ENCODE results near the gene SNX9.
A peak's percentile ranks its signal among the peaks of the same experiment; 100 is the strongest.

- TF ChIP-seq ATF3 (IDR thresholded peaks at IDR 0.05; ENCODE audit: insufficient read depth, low read depth, low read length) = no peak
- TF ChIP-seq CTCF (IDR thresholded peaks at IDR 0.05; ENCODE audit: control extremely low read depth in 1 of 3, insufficient read depth in 1 of 3, low read depth in 1 of 3, low read length in 3 of 3) = peak in 2 of 3 experiments; percentile 40 to 44; a peak in 3 of 4 replicates
- TF ChIP-seq RAD21 (IDR thresholded peaks at IDR 0.05 in 1 of 2, conservative IDR thresholded peaks at IDR 0.05 in 1 of 2; ENCODE audit: low read depth in 2 of 2, low read length in 2 of 2) = peak; percentile 13 to 21; a peak in 2 of 4 replicates
- TF ChIP-seq MAX (IDR thresholded peaks at IDR 0.05) = no peak; the same call in 1 of the 2 replicates
- TF ChIP-seq RFX5 (IDR thresholded peaks at IDR 0.05; ENCODE audit: borderline replicate concordance, low read depth, low read length) = no peak
- no peak for TF ChIP-seq YY1 (IDR thresholded peaks at IDR 0.05; ENCODE audit: low read depth, low read length)
- no peak for TF ChIP-seq POLR2AphosphoS5 (IDR thresholded peaks at IDR 0.05; ENCODE audit: low read depth, low read length)
- TF ChIP-seq POLR2A (IDR thresholded peaks at IDR 0.05; ENCODE audit: control extremely low read depth in 1 of 2, low read depth in 2 of 2, low read length in 2 of 2) = no peak
- TF ChIP-seq CEBPB (IDR thresholded peaks at IDR 0.05; ENCODE audit: low read depth, low read length) = no peak
- TF ChIP-seq GABPA (IDR thresholded peaks at IDR 0.05; ENCODE audit: borderline replicate concordance, insufficient read depth, low read length) = no peak
- TF ChIP-seq EZH2 (IDR thresholded peaks at IDR 0.05; ENCODE audit: low read depth, low read length, severe bottlenecking) = no peak
- no peak for TF ChIP-seq SP1 (IDR thresholded peaks at IDR 0.05; ENCODE audit: low read depth, low read length)
- no peak for TF ChIP-seq ATF2 (IDR thresholded peaks at IDR 0.05; ENCODE audit: low read length)
- TF ChIP-seq SIRT6 (IDR thresholded peaks at IDR 0.05; ENCODE audit: low read length) = no peak
These were observed 158.5 kb downstream of the SNX9 start, which contains the start of gene SYNJ2 for GRCh38 chr6:157981395-157982101.

All from H1 (cell line).